IMR-90 (cell line): ENCODE results near the gene MYO1D. TPM values are rescaled to one million over a fixed set of nuclear protein-coding genes. Genes with fewer than 3 reads are reported as not detected.

Source experiments
- ATAC-seq: fragments of 200-7000 bp; cut with Tn5 transposase; 2 replicates; pipeline ENCODE4 v1.9.1; 2020; ENCODE audit warnings: low read depth, mild to moderate bottlenecking, moderate library complexity
- BruUV-seq: library from RNA; stranded (reverse); fragments of 400-500 nt; replicated peaks from 2 replicates; lab custom pipeline; 2021; lab: Mats Ljungman, UMichigan
- CTCF ChIA-PET: fragments of 300-600 bp; formaldehyde crosslinking; extraction: SDS; loops from one replicate; lab custom pipeline; 2021; ENCODE audit warnings: antibody characterized with exemption; lab: Yijun Ruan, JAX
- POLR2A ChIA-PET: fragments of 300-600 bp; sonication (Branson Sonifier 250); formaldehyde crosslinking; loops from one replicate; lab custom pipeline; 2022; ENCODE audit warnings: antibody characterized with exemption; ENCODE audit not compliant: unreplicated experiment; lab: Charles Lee
- DNase-seq: peaks from one replicate; pipeline ENCODE4 v3.0.0; 2013
- H2AFZ ChIP-seq: replicated peaks from 2 replicates; pipeline ENCODE3; 2013; ENCODE audit warnings: low read length, mild to moderate bottlenecking; ENCODE audit not compliant: poor library complexity
- H2AK5ac ChIP-seq: 2 replicates; pipeline ENCODE4 v1.6.1; 2013; ENCODE audit warnings: low read depth, low read length, inconsistent platforms
- H2AK9ac ChIP-seq: replicated peaks from 2 replicates; pipeline ENCODE3; 2013; ENCODE audit warnings: mild to moderate bottlenecking, low read depth, low read length, moderate library complexity; ENCODE audit not compliant: poor library complexity
- H2BK120ac ChIP-seq: 2 replicates; pipeline ENCODE4 v1.6.1; 2013; ENCODE audit warnings: low read depth, low read length, inconsistent platforms
- H2BK15ac ChIP-seq: 3 replicates; pipeline ENCODE4 v1.6.1; 2013; ENCODE audit warnings: low read depth, low read length, inconsistent platforms
- H2BK20ac ChIP-seq: 2 replicates; pipeline ENCODE4 v1.6.1; 2013; ENCODE audit warnings: low read depth, mild to moderate bottlenecking, inconsistent platforms, low read length, moderate library complexity
- H2BK5ac ChIP-seq: 2 replicates; pipeline ENCODE4 v1.6.1; 2013; ENCODE audit warnings: mild to moderate bottlenecking, low read depth, low read length, inconsistent platforms; ENCODE audit not compliant: poor library complexity, severe bottlenecking
- H3K14ac ChIP-seq: replicated peaks from 2 replicates; pipeline ENCODE4 v1.6.1; 2013; ENCODE audit warnings: low read depth, low read length, inconsistent platforms
- H3K18ac ChIP-seq: 2 replicates; pipeline ENCODE4 v1.6.1; 2013; ENCODE audit warnings: low read depth, low read length, control low read depth
- H3K23ac ChIP-seq: 2 replicates; pipeline ENCODE4 v1.6.1; 2013; ENCODE audit warnings: low read depth, low read length, inconsistent platforms
- H3K27ac ChIP-seq: 2 replicates; pipeline ENCODE4 v1.5.1; 2013; ENCODE audit warnings: mild to moderate bottlenecking, control low read depth, low read length; ENCODE audit not compliant: insufficient read depth
- H3K27me3 ChIP-seq: 2 replicates; pipeline ENCODE4 v1.6.1; 2013; ENCODE audit warnings: low read length; ENCODE audit not compliant: control insufficient read depth, insufficient read depth
- H3K36me3 ChIP-seq: 2 replicates; pipeline ENCODE4 v1.6.1; 2013; ENCODE audit warnings: low read length, mixed read lengths; ENCODE audit not compliant: control insufficient read depth, insufficient read depth
- H3K4ac ChIP-seq: 2 replicates; pipeline ENCODE4 v1.6.1; 2013; ENCODE audit warnings: low read depth, low read length, inconsistent platforms
- H3K4me1 ChIP-seq: 2 replicates; pipeline ENCODE4 v1.6.1; 2013; ENCODE audit warnings: low read length, mixed read lengths; ENCODE audit not compliant: control insufficient read depth, insufficient read depth
- H3K4me2 ChIP-seq: 2 replicates; pipeline ENCODE4 v1.6.1; 2013; ENCODE audit warnings: low read depth, mild to moderate bottlenecking, control low read depth, low read length, moderate library complexity
- H3K4me3 ChIP-seq: 2 replicates; pipeline ENCODE4 v1.5.1; 2013; ENCODE audit warnings: low read depth, mild to moderate bottlenecking, control low read depth, low read length, moderate library complexity; ENCODE audit not compliant: insufficient read depth
- H3K56ac ChIP-seq: 2 replicates; pipeline ENCODE4 v1.6.1; 2013; ENCODE audit warnings: low read length, inconsistent platforms; ENCODE audit not compliant: insufficient read depth; ENCODE audit errors: extremely low read depth
- H3K79me1 ChIP-seq, 2 experiments: 2 replicates each; pipeline ENCODE4 v1.6.1; 2013; ENCODE audit warnings: low read length in 2 of 2, inconsistent platforms in 1 of 2, low read depth in 1 of 2
- H3K9ac ChIP-seq: 2 replicates; pipeline ENCODE4 v1.6.1; 2013; ENCODE audit warnings: low read depth, low read length, control low read depth
- H3K9me1 ChIP-seq: 2 replicates; pipeline ENCODE4 v1.6.1; 2013; ENCODE audit warnings: low read length, inconsistent platforms; ENCODE audit not compliant: insufficient read depth
- H3K9me3 ChIP-seq: 2 replicates; pipeline ENCODE4 v1.6.1; 2013; ENCODE audit warnings: low read length; ENCODE audit not compliant: control insufficient read depth, insufficient read depth
- H4K20me1 ChIP-seq: 2 replicates; pipeline ENCODE4 v1.6.1; 2013; ENCODE audit warnings: low read length, inconsistent platforms; ENCODE audit not compliant: insufficient read depth
- H4K5ac ChIP-seq: 2 replicates; pipeline ENCODE4 v1.6.1; 2013; ENCODE audit warnings: mild to moderate bottlenecking, low read depth, low read length, control low read depth
- H4K8ac ChIP-seq, 2 experiments: 2 replicates each; pipeline ENCODE4 v1.6.1; 2013; ENCODE audit warnings: low read depth in 2 of 2, low read length in 2 of 2, control low read depth in 1 of 2, inconsistent platforms in 1 of 2
- H4K91ac ChIP-seq: 2 replicates; pipeline ENCODE4 v1.6.1; 2013; ENCODE audit warnings: low read depth, low read length, inconsistent platforms; ENCODE audit not compliant: insufficient read depth
- WGBS, 2 experiments: methylation state at CpG; one replicate each; pipeline versions ENCODE4 v1.1.5 to v1.1.7; 2013; ENCODE audit warnings: missing lambda C conversion rate in 2 of 2; ENCODE audit not compliant: insufficient read length in 1 of 2; ENCODE audit errors: extremely low coverage in 2 of 2; 5-methylcytosine and 5-hydroxymethylcytosine counted together
- dilution Hi-C: fragments of 300-500 bp; cut with HindIII; formaldehyde crosslinking; loops from one replicate; pipeline ENCODE4 v1.14.3; 2018; ENCODE audit warnings: low sequenced_read_pairs; ENCODE audit not compliant: unreplicated experiment
- in situ Hi-C: fragments of 300-500 bp; cut with MboI; formaldehyde crosslinking; loops from 3 replicates; pipeline ENCODE4 v1.14.3; 2019; ENCODE audit warnings: low sequenced_read_pairs, inconsistent platforms, mixed read lengths
- intact Hi-C: fragments of 100-400 bp; cut with micrococcal nuclease; formaldehyde crosslinking; loops from 2 replicates; pipeline ENCODE4 v1.10.0; 2022
- polyA plus RNA-seq, 3 experiments: library from polyadenylated mRNA; depleted of rRNA; stranded (reverse); fragments of >200 nt; gene quantifications; 2 replicates each; pipeline ENCODE4 v1.2.3, GENCODE V29; 2012; ENCODE audit warnings: low replicate concordance in 1 of 3
- total RNA-seq: library from RNA; depleted of rRNA; stranded (reverse); fragments of >200 nt; gene quantifications from 2 replicates; pipeline ENCODE4 v1.2.3, GENCODE V29; 2012
- TF ChIP-seq, protein P1 (sequence below): fragments of 150-350 bp; IDR thresholded peaks from 2 replicates; pipeline ENCODE4 v1.6.1; 2017; ENCODE audit warnings: mild to moderate bottlenecking, antibody characterized with exemption, low read length, low read depth

MYO1D gene
- total and polyA plus RNA-seq, 2 of the 4 experiments (the other 2 are of a cell fraction): 0.63 to 0.90 TPM

GRCh38 chr17:32756696-32757095 lies 120.2 kb downstream of the MYO1D start:
- no TSS peak for BruUV-seq
- Histone ChIP-seq H3K18ac (no peak overlapping the region), H3K14ac (no peak overlapping the region), H4K91ac (no peak overlapping the region), H3K4me1 (no peaks in the 10 kb centered on the region), H4K20me1 (no peaks in the 10 kb centered on the region), H3K9me1 (no peaks in the 10 kb centered on the region), H2BK5ac (no peak overlapping the region), H3K9ac (no peak overlapping the region), H3K79me1 (no peaks in the 10 kb centered on the region), H3K4ac (no peak overlapping the region), H3K4me3 (no peak overlapping the region), H3K27ac (no peak overlapping the region), H3K56ac (no peak overlapping the region), H4K5ac (no peak overlapping the region), H3K9me3 (no peaks in the 10 kb centered on the region), H2BK120ac (no peak overlapping the region), H2BK15ac (no peak overlapping the region), H4K8ac (no peak overlapping the region), H3K36me3 (no peaks in the 10 kb centered on the region), H2BK20ac (no peak overlapping the region), H2AK9ac (no peak overlapping the region), H3K4me2 (no peak overlapping the region), H2AK5ac (no peak overlapping the region), H3K23ac (no peak overlapping the region), H2AFZ (no peak overlapping the region), H3K27me3 (no peaks in the 10 kb centered on the region)
- 100% methylated on average over 1 of the region's 1 CpG; no CpG with 5 or more reads in 1 of the 2 experiments for WGBS, 2 experiments
- TF ChIP-seq, protein P1, sequence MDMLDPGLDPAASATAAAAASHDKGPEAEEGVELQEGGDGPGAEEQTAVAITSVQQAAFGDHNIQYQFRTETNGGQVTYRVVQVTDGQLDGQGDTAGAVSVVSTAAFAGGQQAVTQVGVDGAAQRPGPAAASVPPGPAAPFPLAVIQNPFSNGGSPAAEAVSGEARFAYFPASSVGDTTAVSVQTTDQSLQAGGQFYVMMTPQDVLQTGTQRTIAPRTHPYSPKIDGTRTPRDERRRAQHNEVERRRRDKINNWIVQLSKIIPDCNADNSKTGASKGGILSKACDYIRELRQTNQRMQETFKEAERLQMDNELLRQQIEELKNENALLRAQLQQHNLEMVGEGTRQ: no peak
- DNase-seq (no peak), ATAC-seq (no peak)
- in situ Hi-C loops: loop anchor here (25.0 kb wide), 2 partner anchors 94 to 269 kb away; partner anchors contain the start of gene CDK5R1
- POLR2A ChIA-PET: no interaction called here
- dilution Hi-C loops: no loop called here
- CTCF ChIA-PET: interaction anchor here (0.5 to 0.6 kb wide), 3 partner anchors 10 to 332 kb away, joined by 3 to 4 read pairs (median 3); no protein-coding TSS in a partner anchor
- intact Hi-C loops: loop anchor here (5.0 kb wide), 1 partner anchor 504 kb away; no protein-coding TSS in a partner anchor
